Measurements from ENCODE around the gene TIPRL.
"Not testable (repeated sequence)": the region's sequence is repeated elsewhere in the genome, so short reads cannot be mapped to it uniquely, and the experiment has no call there.

Gene TIPRL

DNA sequence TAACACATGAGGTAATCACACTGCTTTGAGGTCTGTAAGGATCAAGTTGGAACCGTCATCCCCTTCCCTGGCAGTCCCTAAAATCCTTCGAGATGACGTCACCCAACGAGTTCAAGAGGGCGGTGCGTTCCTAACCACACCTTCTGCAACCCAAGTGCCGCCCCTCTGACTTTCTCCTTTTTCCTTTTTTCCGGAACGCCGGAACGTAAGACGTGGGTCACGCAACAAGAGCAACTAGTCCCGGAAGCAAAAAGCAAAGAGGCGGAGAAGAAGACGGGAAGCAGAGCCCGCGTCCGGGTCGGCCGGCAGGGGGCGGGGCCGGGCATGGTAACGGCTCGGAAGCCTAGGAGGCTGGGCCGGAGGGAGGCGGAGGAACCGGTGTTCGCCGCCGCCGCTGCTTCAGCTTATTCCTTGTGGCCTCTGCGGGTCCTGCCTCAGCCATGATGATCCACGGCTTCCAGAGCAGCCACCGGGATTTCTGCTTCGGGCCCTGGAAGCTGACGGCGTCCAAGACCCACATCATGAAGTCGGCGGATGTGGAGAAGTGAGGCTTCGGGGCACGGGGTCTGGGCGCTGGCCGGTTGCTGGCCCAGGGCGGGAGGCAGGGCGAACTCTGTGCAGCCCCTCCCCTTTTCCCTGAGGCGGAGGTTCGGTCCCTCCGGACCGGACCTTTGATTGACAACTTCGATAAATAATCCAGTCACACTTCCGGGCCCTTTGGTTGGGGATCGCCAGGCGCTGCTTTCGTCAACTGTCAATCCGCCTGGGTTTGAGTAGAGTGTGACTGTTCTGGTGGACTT lies at the start of gene TIPRL:
TSS of gene TIPRL (plus strand) at position 325 of the 800 bp plus-strand sequence. CDS start at position 441, 116 bp downstream.
- peak; percentile 98 for DNase-seq

DNA sequence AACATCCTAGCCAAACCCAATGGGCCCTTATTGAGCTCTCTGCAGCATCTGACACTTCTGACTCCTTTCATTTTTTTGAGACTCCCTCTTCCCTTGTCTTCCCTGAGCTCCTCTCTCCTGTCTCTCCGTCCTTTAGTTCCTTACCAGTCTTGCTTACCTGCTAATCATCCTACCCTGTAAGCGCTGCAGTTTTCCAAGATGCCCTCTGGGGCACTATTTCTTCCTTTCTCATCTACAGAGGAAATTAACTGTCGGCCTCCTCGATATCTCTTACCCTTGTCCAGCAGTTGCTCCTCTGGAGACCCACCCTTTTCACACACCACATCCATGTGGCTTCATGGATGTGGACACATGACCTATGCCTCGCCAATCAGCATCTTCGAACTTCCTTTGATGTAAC lies 48.8 kb upstream of the TIPRL start:
- DNase-seq, result no peak

DNA sequence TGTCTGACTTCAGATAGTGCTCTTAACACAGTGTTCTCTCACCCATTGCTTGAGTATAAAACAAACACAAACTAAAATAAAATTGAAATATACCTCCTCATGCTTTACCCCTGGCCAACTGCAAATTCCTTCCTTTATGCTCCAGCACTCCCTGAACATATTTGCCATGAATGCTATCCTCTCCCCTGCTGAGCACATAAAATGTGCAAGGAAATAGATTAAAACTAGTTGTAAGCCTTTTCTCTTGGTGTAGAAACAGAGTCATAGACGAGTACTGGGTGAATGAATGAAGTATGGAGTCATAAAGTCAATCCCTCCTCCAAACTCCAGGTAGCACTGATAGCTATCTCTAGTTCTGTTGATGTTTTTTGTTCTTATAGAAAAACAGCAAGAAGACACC lies 44.6 kb upstream of the TIPRL start:
- DNase-seq, result no peak

DNA sequence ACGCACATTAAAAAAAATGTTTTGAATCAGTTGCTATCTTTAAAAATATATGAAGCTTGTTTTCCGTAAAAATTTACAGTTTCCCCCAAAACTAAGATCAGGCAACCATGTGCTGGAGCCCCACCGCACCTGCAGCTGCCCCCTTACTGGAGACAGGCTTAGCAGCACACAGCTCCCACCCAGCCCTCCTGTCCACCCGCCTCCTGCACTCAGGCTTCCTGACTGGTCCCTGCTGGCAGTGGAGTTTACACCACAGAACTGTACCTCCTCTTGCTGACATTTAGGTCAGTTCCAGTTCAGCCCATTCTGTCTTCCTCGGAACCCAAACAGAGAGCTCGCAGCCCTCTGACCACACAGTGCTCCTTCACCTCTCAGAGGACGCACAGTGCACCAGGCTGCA lies 44.1 kb upstream of the TIPRL start:
- no peak for DNase-seq

DNA sequence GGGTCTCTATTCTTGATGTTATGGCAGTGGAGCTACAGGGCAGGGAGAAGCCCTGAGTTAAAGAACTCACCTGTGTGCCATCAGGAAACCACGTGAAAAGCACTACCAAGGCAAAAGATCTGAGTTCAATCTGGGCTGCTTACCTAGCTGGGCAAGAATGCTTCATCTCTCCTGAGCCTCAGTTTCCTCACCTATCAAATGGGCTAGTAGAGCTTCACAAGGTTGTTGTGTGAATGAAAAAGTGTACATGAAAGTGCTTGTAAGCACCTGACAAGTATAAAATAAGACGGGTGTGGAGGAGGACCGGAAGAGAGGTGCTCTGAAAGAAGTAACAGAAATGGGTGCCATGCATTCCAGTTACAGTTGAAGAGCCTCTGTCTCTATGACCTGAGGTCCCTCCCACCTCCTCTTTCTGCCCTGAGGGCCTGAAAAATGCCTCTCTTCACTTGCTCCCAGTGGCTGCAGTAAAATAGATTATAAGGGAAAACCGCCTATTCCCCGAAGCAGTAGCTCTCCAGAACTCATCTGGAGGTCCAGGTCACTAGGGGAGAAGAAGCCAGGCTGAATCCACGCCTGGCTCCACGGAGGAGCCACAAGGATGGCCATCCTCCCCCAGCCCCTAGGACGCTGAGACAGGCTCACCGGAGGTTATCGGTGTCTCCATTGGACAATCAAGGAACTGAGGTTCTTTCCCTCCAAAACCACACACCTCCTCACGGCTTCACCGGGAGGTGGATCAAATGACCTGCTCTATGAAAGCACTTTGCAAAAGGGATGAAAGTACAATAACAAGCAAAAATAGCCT lies 43.4 kb upstream of the TIPRL start:
- DNase-seq, result no peak

DNA sequence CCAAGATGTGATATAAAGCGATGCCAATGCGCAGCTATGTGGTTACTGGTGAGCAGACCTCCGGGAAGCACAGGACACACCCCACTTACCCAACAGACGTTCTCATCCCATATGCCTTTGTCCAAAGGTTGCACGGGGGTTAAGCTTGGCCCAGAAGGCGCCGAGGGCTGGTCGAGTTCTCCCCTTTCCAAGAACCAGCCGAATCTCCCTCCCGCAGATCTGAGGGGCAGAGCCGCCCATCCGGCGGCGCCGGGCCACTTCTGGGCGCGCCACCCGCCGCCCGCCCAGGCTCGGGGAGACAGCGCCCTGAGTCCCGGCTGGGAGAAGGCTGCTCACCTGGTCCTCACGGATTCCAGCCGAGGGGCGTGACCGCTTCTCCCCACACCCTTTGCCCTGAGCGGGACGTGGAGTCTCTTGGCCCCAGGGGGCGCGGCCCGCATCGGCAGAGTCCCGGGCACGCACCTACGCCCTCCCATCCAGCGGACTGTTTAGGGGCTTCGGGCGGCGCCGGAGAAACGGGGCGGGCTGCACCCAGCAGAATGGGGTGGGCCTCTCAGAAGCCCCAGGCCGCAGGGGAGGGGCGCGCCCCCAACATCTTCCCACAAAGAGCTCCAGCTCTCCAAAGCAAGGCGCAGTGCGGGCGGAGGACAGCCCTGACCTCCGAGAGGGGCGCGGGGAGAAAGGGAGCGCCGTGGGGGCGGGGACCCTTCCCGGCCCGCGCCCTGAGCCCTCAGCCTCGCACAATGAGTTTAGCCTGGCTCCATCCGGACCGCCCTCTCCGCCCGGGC lies 42.6 kb upstream of the TIPRL start:
- DNase-seq, result peak; percentile 33

DNA sequence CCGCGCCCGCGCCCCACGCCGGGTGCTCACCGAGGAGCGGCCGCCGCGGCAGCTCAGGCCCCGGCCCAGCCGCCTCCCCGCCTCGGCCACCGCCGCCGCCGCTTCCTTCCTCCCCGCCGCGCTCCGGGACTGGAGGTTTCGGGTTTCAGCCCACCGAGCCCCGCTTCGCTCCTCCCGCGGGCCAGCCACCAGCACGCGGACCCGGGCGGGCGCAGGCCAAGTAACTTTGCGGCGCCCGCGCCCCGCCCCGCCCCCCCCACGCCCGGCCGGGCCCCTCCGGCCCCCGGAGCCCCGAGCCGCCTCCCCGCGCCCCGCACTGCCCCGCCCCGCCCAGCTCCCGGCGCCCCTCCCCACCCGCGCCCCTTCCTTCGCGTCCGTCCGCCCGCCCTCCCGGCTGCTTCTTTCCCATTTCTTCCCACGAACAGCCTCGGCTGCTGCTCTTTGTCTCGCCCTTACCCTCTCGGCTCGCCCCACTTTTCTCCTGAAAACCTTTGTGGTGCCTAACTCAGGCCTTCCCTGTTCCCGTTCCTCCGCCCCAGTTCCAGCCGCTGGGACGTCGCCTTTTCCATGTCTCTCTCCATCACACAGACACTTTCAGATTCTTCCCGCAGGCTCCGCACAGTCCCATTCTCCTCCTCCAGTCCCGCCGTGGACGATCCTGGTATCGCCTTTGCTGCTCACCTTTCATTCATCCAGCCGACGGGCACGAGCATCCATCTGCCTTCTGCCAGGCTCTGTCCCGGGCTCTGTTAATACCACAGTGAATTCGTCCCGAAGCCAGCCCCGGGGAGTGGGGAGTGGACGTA lies 41.9 kb upstream of the TIPRL start, which contains the start of gene GPR161:
TSS of gene GPR161 (minus strand) at position 222 of the 806 bp plus-strand sequence. CDS start 32,080 bp downstream, outside the sequence.
- DNase-seq, result peak; percentile 75

DNA sequence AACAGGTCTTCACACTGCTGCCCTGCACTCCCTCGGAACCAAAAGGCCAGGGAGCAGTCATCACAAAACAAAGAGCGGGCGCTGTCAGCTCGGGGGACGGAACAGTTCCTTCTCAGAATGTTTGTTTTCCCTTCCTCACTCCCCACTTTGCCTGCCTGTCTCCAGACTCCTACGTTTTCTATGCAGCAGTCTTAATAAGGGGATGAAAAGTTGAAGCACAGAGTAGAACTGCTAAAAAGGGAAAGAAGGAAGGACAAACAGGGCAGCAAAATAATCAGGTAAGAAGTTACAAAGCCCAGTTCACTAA lies 41.3 kb upstream of the TIPRL start:
- no peak for DNase-seq

DNA sequence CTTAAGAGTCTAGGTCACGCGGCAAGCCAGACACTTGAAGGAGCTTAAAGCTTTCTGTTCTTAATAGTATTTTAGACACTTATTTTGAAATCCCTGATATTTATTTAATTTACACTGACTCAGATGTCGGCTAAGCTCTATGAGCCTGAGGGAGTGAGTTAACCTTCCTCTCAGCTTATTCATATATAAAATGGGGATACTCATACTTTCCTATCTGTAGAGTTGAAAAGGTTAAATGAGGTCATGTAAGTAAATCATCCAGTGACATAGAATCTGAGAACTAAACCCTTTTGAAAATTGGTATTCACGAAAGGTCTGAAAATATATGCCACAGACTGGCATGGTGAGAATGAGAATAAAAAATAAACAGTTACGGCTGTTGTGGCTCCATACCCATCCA lies 40.6 kb upstream of the TIPRL start:
- DNase-seq, result no peak

DNA sequence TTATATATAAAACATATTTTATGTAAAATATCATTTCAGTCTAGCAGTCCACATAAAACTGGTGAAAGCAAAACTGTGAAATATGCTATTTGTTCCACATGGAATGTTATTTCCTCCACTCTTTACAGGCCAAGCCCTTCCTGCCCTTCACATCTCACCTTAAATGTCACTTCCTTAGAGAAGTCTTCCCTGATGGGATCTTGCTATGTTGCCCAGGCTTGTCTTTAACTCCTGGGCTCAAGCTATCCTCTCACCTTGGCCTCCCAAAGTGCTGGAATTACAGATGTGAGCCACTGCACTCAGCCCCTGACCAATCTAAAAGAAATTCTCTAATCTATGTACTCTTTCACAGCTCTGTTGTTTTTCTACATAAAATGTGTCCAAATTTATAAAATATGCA lies 39.7 kb upstream of the TIPRL start:
- no peak for DNase-seq

DNA sequence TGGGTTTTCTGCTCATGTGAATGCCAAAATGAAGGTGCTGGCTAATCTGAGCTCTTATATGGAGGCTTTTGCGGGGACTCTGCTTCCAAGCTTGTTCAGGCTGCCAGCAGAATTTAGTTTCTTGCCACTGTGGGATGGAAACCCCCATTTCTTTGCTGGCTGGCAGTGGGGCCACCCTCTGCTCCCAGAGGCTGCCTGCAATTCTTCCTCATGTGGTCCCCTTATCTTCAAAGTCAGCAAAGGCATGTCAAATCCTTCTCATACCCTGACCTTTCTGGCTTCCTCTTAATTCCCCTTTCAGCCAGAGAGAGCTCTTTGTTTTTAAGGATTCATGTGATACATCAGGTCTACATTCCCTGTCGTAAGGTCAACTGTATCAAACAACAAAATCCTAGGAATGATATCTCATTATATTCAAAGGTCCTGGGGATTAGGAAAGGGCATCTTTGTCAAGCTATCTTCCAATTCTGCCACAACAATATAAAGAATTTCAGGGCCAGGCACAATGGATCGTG lies 36.8 kb upstream of the TIPRL start:
- DNase-seq, result no peak

DNA sequence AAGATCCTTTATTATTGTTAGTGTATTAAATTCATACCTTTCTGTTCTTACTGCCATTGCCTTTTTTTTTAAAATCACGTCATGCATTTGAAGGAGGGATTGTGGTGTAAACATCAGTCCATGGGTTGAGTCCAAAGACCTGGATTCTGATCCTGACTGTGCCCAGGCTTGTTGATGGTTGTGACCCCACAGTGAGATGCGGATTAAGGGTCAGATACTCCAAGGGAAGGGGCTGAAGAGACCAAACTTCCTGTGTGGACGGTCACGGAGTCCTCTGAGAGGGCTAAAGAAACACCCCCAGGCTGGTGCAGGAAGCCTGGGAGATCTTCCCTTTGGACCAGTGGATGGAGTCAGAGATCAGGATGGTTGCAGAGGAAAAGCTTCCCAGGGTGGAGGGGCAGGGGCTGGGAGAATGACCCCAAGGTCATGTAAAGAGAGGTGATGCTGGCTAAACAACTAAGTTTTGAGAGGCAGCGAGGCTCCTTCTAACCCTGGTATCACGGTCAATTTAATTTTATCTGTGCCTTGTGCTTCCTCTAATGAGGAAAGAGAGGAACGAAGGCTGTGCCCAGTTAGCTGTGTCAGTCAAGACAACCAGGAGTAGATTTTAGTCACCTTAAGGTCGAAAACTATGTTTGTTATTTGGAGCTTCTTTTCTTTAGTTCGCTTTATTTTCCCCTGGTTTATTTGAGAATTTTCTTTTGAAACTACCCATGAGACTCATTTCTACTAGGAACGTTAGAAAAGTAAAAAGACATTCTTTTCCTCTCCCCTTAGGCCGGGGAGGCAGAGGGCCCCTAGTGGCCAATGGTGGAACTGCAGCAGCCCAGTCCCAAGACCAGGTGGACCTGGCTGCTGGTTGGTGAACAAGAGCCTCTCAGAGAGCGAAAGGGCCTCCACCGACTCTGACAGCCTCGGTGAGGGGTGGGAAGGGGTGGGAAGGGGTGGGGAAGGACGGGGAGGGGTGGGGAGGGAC lies 33.3 kb upstream of the TIPRL start:
- DNase-seq, result peak; percentile 78

DNA sequence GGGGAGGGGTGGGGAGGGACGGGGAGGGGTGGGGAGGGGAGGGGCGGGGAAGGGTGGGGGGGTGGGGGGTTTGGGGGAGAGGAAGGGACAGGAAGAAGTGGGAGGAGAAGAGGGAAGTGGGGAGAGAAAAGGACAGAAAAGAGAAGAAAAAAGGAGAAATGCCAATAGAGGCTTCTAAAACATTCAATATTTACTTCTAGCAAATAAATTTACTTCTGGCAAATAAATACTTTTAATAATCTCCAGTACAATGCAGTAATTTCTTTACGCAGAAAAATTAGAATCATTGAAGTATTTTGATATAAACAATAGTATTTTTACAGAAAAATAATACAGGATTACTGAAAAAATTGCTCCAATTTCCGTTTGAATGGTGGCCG lies 32.6 kb upstream of the TIPRL start:
- DNase-seq, result no peak

DNA sequence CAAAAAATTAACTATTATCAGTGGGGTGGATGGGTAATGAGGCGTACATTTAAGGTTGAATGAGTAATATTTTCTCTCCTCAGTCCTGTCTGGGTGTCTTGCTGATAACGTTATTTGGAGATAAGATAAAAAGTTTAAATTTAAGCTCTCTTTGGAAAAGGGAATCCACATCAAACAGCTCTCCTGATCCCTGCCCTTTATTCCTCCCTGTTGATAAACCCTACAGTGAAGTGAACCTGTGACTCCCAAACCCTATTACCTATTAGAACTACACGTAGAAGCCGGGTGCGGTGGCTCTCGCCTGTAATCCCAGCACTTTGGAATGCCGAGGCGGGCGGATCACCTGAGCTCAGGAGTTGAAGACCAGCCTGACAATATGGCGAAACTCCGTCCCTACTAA lies 32.1 kb upstream of the TIPRL start:
- no peak for DNase-seq

DNA sequence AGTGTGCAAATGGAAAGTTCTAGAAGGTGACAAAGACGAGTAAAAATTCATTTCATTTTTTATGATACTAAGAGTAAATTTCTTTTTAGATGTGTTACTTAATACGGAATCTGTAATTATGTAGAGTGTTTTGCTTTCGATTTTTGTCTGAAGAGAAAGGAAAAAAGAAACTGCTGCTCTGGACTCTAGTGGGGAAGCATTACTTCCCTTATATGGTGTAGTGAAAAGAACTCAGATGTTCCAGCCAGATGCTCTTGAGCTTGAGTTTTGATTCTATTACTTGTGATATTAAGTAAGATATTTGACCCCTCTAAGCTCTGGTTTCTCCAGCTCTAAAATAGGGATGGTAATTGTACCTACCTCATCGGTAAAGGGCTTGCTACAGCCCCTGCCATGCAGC lies 29.8 kb upstream of the TIPRL start:
- DNase-seq, result no peak

DNA sequence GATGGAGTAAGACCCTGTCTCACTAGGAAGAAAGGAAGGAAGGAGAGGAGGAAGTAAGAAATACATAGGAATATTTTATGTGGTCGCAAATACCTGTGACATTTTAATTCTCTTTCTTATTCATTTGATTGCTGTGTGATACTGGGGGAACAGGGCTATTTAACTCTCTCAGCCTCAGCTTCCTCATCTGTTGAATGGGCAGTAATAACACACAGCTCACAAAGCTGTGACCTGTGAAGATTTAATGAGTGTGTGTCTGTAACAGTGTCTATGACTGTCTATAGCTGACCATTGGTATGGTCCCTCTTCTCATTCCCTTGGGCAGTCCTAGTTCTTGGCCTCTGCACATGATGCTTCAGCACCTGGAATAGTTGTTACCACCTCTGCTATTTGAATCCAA lies 28.5 kb upstream of the TIPRL start:
- no peak for DNase-seq

DNA sequence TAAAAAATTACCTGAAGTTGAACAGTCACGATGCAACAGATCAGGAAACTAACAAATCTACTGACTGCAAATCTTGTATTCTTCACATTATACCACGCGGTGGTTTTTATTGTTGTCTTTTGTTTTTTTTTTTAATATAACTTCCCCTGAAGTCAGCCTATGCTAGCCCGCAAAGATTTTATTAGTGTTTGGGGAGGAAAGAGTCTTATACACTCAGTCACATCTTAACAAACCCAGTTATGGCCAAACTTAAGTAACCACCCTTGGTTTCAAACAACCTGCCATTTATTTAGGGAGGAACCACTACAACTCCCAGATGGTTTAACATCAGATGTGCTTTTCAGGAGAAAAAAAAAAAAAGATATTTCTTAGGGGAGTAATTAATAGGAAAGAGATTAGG lies 26.8 kb upstream of the TIPRL start:
- DNase-seq, result no peak

DNA sequence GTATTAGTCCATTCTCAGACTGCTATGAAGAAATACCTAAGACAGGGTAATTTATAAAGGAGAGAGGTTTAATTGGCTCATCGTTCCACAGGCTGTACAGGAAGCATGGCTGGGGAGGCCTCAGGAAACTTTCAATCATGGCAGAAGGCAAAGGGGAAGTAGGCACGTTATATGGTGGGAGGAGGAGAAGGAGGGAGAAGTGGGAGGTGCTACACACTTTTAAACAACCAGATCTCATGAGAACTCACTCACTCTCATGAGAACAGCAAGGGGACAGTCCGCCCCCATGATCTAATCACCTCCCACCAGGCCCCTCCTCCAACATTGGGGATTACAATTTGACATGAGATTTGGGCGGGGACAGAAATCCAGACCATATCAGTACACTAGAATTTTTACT lies 24.1 kb upstream of the TIPRL start:
- DNase-seq, result not testable (repeated sequence)

DNA sequence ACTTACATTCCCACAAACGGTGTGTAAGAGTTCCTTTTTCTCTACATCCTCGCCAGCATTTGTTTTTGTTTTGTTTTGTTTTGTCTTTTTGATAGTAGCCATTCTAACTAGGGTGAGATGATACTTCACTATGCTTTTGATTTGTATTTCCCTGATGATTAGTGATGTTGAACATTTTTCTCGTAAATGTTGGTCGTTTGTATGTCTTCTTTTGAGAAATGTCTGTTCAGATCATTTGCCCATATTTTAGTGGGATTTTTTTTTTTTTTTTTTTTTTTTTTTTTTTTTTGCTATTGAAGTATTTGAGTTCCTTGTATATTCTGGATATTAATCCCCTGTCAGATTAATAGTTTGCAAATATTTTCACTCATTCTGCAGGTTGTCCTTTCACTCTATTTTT lies 22.9 kb upstream of the TIPRL start:
- no peak for DNase-seq

DNA sequence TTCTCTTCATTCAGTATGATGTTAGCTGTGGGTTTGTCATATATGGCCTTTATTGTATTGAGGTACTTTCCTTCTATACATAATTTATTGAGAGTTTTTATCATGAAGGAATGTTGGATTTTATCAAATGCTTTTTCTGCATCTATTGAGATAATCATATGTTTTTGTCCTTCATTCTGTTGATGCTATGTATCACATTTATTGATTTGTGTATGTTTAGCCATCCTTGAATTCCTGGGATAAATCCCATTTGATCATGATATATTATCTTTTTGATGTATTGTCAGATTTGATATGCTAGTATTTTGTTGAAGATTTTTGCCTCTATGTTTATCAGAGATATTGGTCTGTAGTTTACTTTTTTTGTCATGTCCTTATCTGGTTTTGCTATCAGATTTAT lies 21.1 kb upstream of the TIPRL start:
- DNase-seq, result no peak

DNA sequence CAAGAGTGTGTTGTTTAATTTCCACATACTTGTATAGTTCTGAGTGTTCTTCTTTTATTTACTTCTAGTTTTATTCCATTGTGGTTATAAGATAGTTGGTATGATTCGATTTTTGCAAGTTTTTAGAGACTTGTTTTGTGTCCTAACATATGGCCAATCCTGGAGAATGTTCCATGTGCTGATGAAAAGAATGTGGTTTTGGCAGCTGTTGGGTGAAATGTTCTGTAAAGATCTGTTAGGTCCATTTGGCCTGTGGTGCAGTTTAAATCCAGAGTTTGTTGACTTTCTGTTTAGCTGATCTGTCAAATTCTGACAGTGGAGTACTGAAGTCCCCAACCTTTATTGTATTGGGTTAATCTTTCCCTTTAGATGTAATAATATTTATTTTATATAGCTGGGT lies 19.5 kb upstream of the TIPRL start:
- no peak for DNase-seq

Data from NCI-H2227 treated with DMSO at 0.1 percent for 48 hours (cell line).